ENCODE measurements around the gene NPAS3.

The NPAS3 gene

GRCh38 chr14:33103966-33104365 lies 165.3 kb downstream of the NPAS3 start:
- no peaks in the 10 kb centered on the region for H3K79me2 ChIP-seq (ENCODE audit: insufficient read depth, low read depth)

GRCh38 chr14:33110737-33111443 lies 172.2 kb downstream of the NPAS3 start:
- Histone ChIP-seq H3K27me3 (ENCODE audit: insufficient read depth, low read depth) (no peaks in the 10 kb centered on the region), H2AFZ (ENCODE audit: low read depth) (peak overlapping the region; percentile 32), H3K9ac (peak overlapping the region; percentile 21; the same call in 1 of the 2 replicates), H3K79me2 (ENCODE audit: insufficient read depth, low read depth) (no peaks in the 10 kb centered on the region), H3K4me1 (ENCODE audit: low read depth, poor library complexity, severe bottlenecking) (peaks cover 25% of the 10 kb centered on the region), H3K4me3 (IDR thresholded peaks at IDR 0.05; ENCODE audit: insufficient read depth, low read depth, low read length) (no peak overlapping the region), H4K20me1 (ENCODE audit: insufficient read depth) (no peaks in the 10 kb centered on the region), H3K27ac (peak overlapping the region; percentile 66), H3K36me3 (ENCODE audit: insufficient read depth) (no peaks in the 10 kb centered on the region), H3K4me2 (peak overlapping the region; percentile 59)
- TF ChIP-seq CTCF (conservative IDR thresholded peaks at IDR 0.05; ENCODE audit: low read depth, low read length), result no peak

More at GRCh38 chr14:33103966-33104365, 165.3 kb downstream of the NPAS3 start:
- TF ChIP-seq CTCF (conservative IDR thresholded peaks at IDR 0.05; ENCODE audit: low read depth, low read length), result no peak
- Histone ChIP-seq H3K36me3 (ENCODE audit: insufficient read depth) (no peaks in the 10 kb centered on the region), H3K9ac (no peak overlapping the region), H3K27ac (no peak overlapping the region), H4K20me1 (ENCODE audit: insufficient read depth) (no peaks in the 10 kb centered on the region), H3K4me2 (no peak overlapping the region), H3K27me3 (ENCODE audit: insufficient read depth, low read depth) (no peaks in the 10 kb centered on the region), H3K4me3 (IDR thresholded peaks at IDR 0.05; ENCODE audit: insufficient read depth, low read depth, low read length) (no peak overlapping the region), H3K4me1 (ENCODE audit: low read depth, poor library complexity, severe bottlenecking) (peaks cover 2% of the 10 kb centered on the region), H2AFZ (ENCODE audit: low read depth) (no peak overlapping the region)

- Histone ChIP-seq H3K79me2 (ENCODE audit: insufficient read depth, low read depth) (no peaks in the 10 kb centered on the region), H3K27me3 (ENCODE audit: insufficient read depth, low read depth) (no peaks in the 10 kb centered on the region), H4K20me1 (ENCODE audit: insufficient read depth) (no peaks in the 10 kb centered on the region), H3K4me1 (ENCODE audit: low read depth, poor library complexity, severe bottlenecking) (peaks cover 20% of the 10 kb centered on the region), H3K36me3 (ENCODE audit: insufficient read depth) (no peaks in the 10 kb centered on the region), H3K4me2 (no peak overlapping the region), H2AFZ (ENCODE audit: low read depth) (no peak overlapping the region), H3K27ac (no peak overlapping the region), H3K4me3 (IDR thresholded peaks at IDR 0.05; ENCODE audit: insufficient read depth, low read depth, low read length) (no peak overlapping the region), H3K9ac (no peak overlapping the region)
- no peak for TF ChIP-seq CTCF (conservative IDR thresholded peaks at IDR 0.05; ENCODE audit: low read depth, low read length)
These were observed 175.7 kb downstream of the NPAS3 start for GRCh38 chr14:33114331-33114730.

GRCh38 chr14:33118668-33119067 lies 180.0 kb downstream of the NPAS3 start:
- Histone ChIP-seq H3K4me3 (IDR thresholded peaks at IDR 0.05; ENCODE audit: insufficient read depth, low read depth, low read length) (no peak overlapping the region), H3K4me2 (no peak overlapping the region), H3K79me2 (ENCODE audit: insufficient read depth, low read depth) (no peaks in the 10 kb centered on the region), H3K4me1 (ENCODE audit: low read depth, poor library complexity, severe bottlenecking) (no peaks in the 10 kb centered on the region), H3K27ac (no peak overlapping the region), H3K36me3 (ENCODE audit: insufficient read depth) (no peaks in the 10 kb centered on the region), H3K9ac (no peak overlapping the region), H4K20me1 (ENCODE audit: insufficient read depth) (no peaks in the 10 kb centered on the region), H3K27me3 (ENCODE audit: insufficient read depth, low read depth) (no peaks in the 10 kb centered on the region), H2AFZ (ENCODE audit: low read depth) (no peak overlapping the region)
- no peak for TF ChIP-seq CTCF (conservative IDR thresholded peaks at IDR 0.05; ENCODE audit: low read depth, low read length)
